GM12878 (cell line): ENCODE data around the gene CCDC107. TPM values are rescaled to one million over a fixed set of nuclear protein-coding genes. Genes with fewer than 3 reads are reported as not detected.

Source experiments
- ATF7 ChIP-seq: fragments of 450-650 bp; IDR thresholded peaks from 2 replicates; pipeline ENCODE4 v1.6.1; 2016; ENCODE audit warnings: low read depth, mild to moderate bottlenecking
- CHD1 ChIP-seq: IDR thresholded peaks from 2 replicates; pipeline ENCODE4 v1.6.1; 2012; ENCODE audit warnings: low read depth, low read length, improper control_type of control experiment
- DPF2 ChIP-seq: fragments of 450-650 bp; IDR thresholded peaks from 2 replicates; pipeline ENCODE4 v1.6.1; 2017; ENCODE audit warnings: mild to moderate bottlenecking
- EGR1 ChIP-seq, 2 experiments: IDR thresholded peaks; 1 replicate in 1 of 2; 2 replicates in 1 of 2; pipeline ENCODE4 v1.6.1; 2011 to 2012; ENCODE audit warnings: low read depth in 2 of 2, low read length in 2 of 2, borderline replicate concordance in 1 of 2, mild to moderate bottlenecking in 1 of 2, moderate library complexity in 1 of 2
- FOXK2 ChIP-seq: fragments of 450-650 bp; IDR thresholded peaks from 2 replicates; pipeline ENCODE4 v1.6.1; 2017; ENCODE audit warnings: mild to moderate bottlenecking, moderate library complexity
- HDGF ChIP-seq: fragments of 450-650 bp; IDR thresholded peaks from 2 replicates; pipeline ENCODE4 v1.6.1; 2016; ENCODE audit warnings: antibody characterized with exemption
- IKZF2 ChIP-seq, 2 experiments: fragments of 450-650 bp; IDR thresholded peaks; 2 replicates each; pipeline ENCODE4 v1.6.1; 2017; ENCODE audit warnings: mild to moderate bottlenecking in 2 of 2, moderate library complexity in 2 of 2
- IRF4 ChIP-seq: IDR thresholded peaks from 2 replicates; pipeline ENCODE4 v1.6.1; 2011; ENCODE audit warnings: low read depth, low read length
- MXI1 ChIP-seq: fragments of 150-350 bp; IDR thresholded peaks from 2 replicates; pipeline ENCODE4 v1.6.1; 2011; ENCODE audit warnings: low read depth, mild to moderate bottlenecking, inconsistent platforms, low read length, improper control_type of control experiment
- NBN ChIP-seq: fragments of 450-650 bp; IDR thresholded peaks from 2 replicates; pipeline ENCODE4 v1.6.1; 2016
- NRF1 ChIP-seq: conservative IDR thresholded peaks from 2 replicates; pipeline ENCODE4 v1.6.1; 2011; ENCODE audit warnings: mild to moderate bottlenecking, low read depth, low read length, improper control_type of control experiment
- PAX8 ChIP-seq: fragments of 450-650 bp; IDR thresholded peaks from 2 replicates; pipeline ENCODE4 v1.6.1; 2017; ENCODE audit warnings: mild to moderate bottlenecking, moderate library complexity
- POLR2AphosphoS2 ChIP-seq: IDR thresholded peaks from 2 replicates; pipeline ENCODE4 v1.6.1; 2011; ENCODE audit warnings: low read depth, mild to moderate bottlenecking, low read length, improper control_type of control experiment, moderate library complexity
- POU2F2 ChIP-seq: IDR thresholded peaks from 3 replicates; pipeline ENCODE4 v1.6.1; 2011; ENCODE audit warnings: low read depth, mild to moderate bottlenecking, low read length, borderline replicate concordance
- RFX5 ChIP-seq: IDR thresholded peaks from 2 replicates; pipeline ENCODE4 v1.6.1; 2011; ENCODE audit warnings: low read depth, low read length, improper control_type of control experiment
- SMARCA5 ChIP-seq: fragments of 450-650 bp; IDR thresholded peaks from 2 replicates; pipeline ENCODE4 v1.6.1; 2017; ENCODE audit warnings: mild to moderate bottlenecking
- SRF ChIP-seq, 2 experiments: IDR thresholded peaks; 2 replicates each; pipeline ENCODE4 v1.6.1; 2011; ENCODE audit warnings: low read depth in 2 of 2, low read length in 2 of 2, mild to moderate bottlenecking in 1 of 2, moderate library complexity in 1 of 2
- TAF1 ChIP-seq: IDR thresholded peaks from 2 replicates; pipeline ENCODE4 v1.6.1; 2011; ENCODE audit warnings: mild to moderate bottlenecking, low read depth, low read length, borderline replicate concordance
- ZNF24 ChIP-seq: fragments of 450-650 bp; IDR thresholded peaks from 2 replicates; pipeline ENCODE4 v1.6.1; 2017; ENCODE audit warnings: antibody characterized with exemption, mild to moderate bottlenecking
- polyA plus RNA-seq, 11 experiments: library from polyadenylated mRNA; depleted of rRNA in 4 of 11; unstranded in 6 of 11; stranded (reverse) in 5 of 11; fragments of >200 nt; fragmentation: Nextera tagmentation in 4 of 11; fragmentation: Illumina TruSeq in 1 of 11; extraction: Ambion mirVana in 4 of 11; extraction: Trizol in 1 of 11; gene quantifications; 1 replicate in 1 of 11; 2 replicates in 10 of 11; pipeline versions ENCODE4 v1.2.1 to v1.2.3, GENCODE V29; 2011 to 2016; ENCODE audit warnings: inconsistent platforms in 2 of 11, missing spikeins in 2 of 11, low read depth in 1 of 11
- total RNA-seq, 4 experiments: library from RNA; depleted of rRNA in 3 of 4; stranded (reverse); fragments of >200 nt in 3 of 4; fragmentation: Illumina TruSeq in 1 of 4; extraction: Trizol in 1 of 4; gene quantifications; 2 replicates each; pipeline versions ENCODE4 v1.2.1 to v1.2.3, GENCODE V29; 2013 to 2021
- TF ChIP-seq, protein P1 (sequence below), 3 experiments: IDR thresholded peaks in 2 of 3; conservative IDR thresholded peaks in 1 of 3; 2 replicates each; pipeline ENCODE4 v1.5.1; 2011; ENCODE audit warnings: low read depth in 3 of 3, low read length in 3 of 3, mild to moderate bottlenecking in 3 of 3, control low read depth in 2 of 3, moderate library complexity in 2 of 3, inconsistent platforms in 1 of 3, mixed read lengths in 1 of 3; ENCODE audit not compliant: control insufficient read depth in 2 of 3, insufficient read depth in 1 of 3; ENCODE audit errors: extremely low read depth in 1 of 3
- TF ChIP-seq, protein P2 (sequence below): fragments of 450-650 bp; formaldehyde crosslinking; IDR thresholded peaks from 2 replicates; pipeline ENCODE4 v1.5.0; 2022; ENCODE audit warnings: mild to moderate bottlenecking, missing genetic modification characterization

Gene CCDC107
- total and polyA plus RNA-seq, 10 of the 15 experiments (the other 5 are each of a cell fraction or from before 2014, with no cell fraction given) = 0.19 to 18.3 (median 10.6) TPM

DNA sequence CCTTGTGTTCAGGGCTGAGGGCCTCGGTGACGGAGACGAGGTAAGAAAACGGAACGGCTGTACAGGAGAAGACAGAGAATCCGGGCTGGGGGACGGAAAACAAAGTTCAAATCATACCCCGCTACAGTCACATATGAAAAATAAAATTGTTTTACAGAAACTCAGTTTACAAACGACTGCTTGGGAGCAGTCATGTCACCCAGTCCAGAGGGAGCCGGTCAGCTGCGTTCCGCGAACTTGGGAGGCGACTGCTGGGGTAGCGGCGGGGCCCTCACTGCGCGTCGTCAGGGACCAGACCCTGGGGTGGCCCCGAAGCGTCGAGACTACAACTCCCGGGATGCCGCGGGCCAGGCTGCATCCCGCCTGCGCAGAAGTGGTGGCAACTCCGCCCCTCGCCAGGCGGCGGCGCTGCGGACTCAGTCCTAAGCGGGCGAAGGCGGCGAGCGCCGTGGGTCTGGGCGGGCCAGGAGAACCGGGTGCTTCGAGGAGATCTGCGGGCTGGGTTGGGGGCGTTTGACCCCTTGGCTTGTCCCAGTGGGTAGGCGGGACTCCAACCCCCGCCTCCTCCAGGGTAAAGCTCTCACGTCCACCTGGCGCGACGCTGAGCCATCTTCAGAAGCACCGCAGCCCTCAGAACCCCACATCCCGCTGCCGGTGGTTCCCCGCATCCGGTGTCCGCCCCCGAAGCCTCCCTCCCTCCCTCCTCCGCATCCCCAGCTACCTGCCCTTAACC, 11.4 kb upstream of the CCDC107 start (continued):
- TF ChIP-seq, protein P1, sequence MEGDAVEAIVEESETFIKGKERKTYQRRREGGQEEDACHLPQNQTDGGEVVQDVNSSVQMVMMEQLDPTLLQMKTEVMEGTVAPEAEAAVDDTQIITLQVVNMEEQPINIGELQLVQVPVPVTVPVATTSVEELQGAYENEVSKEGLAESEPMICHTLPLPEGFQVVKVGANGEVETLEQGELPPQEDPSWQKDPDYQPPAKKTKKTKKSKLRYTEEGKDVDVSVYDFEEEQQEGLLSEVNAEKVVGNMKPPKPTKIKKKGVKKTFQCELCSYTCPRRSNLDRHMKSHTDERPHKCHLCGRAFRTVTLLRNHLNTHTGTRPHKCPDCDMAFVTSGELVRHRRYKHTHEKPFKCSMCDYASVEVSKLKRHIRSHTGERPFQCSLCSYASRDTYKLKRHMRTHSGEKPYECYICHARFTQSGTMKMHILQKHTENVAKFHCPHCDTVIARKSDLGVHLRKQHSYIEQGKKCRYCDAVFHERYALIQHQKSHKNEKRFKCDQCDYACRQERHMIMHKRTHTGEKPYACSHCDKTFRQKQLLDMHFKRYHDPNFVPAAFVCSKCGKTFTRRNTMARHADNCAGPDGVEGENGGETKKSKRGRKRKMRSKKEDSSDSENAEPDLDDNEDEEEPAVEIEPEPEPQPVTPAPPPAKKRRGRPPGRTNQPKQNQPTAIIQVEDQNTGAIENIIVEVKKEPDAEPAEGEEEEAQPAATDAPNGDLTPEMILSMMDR (IDR thresholded peaks at IDR 0.05 in 2 of 3, conservative IDR thresholded peaks at IDR 0.05 in 1 of 3; ENCODE audit: control insufficient read depth in 2 of 3, extremely low read depth in 1 of 3, insufficient read depth in 1 of 3, low read depth in 3 of 3, low read length in 3 of 3) = peak; percentile 98
- TF ChIP-seq TAF1 (peak; percentile 39; the same call in 1 of the 2 replicates), RFX5 (no peak), HDGF (peak; percentile 87), DPF2 (peak; percentile 79), CHD1 (no peak), SMARCA5 (peak; percentile 63; the same call in 1 of the 2 replicates), IRF4 (peak; percentile 36; the same call in 1 of the 2 replicates), ZNF24 (no peak), NBN (peak; percentile 68), PAX8 (no peak), EGR1 (IDR thresholded peaks at IDR 0.05; ENCODE audit: borderline replicate concordance in 1 of 2, low read depth in 2 of 2, low read length in 2 of 2) (peak in 1 of 2 experiments; percentile 91; a peak in 2 of 3 replicates), FOXK2 (no peak), ATF7 (peak; percentile 21; the same call in 1 of the 2 replicates), POU2F2 (peak; percentile 50; the same call in 1 of the 3 replicates), IKZF2 (IDR thresholded peaks at IDR 0.05) (no peak), SRF (IDR thresholded peaks at IDR 0.05; ENCODE audit: low read depth in 2 of 2, low read length in 2 of 2) (0 out of 4 replicates have a peak, but pooled peaks of 1 of the 2 experiments have one; percentile 28), MXI1 (peak; percentile 39; the same call in 1 of the 2 replicates), POLR2AphosphoS2 (0 out of 2 replicates have a peak, but pooled peaks have one; percentile 48), NRF1 (peak; percentile 63)
- TF ChIP-seq, protein P2, sequence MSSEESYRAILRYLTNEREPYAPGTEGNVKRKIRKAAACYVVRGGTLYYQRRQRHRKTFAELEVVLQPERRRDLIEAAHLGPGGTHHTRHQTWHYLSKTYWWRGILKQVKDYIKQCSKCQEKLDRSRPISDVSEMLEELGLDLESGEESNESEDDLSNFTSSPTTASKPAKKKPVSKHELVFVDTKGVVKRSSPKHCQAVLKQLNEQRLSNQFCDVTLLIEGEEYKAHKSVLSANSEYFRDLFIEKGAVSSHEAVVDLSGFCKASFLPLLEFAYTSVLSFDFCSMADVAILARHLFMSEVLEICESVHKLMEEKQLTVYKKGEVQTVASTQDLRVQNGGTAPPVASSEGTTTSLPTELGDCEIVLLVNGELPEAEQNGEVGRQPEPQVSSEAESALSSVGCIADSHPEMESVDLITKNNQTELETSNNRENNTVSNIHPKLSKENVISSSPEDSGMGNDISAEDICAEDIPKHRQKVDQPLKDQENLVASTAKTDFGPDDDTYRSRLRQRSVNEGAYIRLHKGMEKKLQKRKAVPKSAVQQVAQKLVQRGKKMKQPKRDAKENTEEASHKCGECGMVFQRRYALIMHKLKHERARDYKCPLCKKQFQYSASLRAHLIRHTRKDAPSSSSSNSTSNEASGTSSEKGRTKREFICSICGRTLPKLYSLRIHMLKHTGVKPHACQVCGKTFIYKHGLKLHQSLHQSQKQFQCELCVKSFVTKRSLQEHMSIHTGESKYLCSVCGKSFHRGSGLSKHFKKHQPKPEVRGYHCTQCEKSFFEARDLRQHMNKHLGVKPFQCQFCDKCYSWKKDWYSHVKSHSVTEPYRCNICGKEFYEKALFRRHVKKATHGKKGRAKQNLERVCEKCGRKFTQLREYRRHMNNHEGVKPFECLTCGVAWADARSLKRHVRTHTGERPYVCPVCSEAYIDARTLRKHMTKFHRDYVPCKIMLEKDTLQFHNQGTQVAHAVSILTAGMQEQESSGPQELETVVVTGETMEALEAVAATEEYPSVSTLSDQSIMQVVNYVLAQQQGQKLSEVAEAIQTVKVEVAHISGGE (CRISPR knock-in tag) = peak; percentile 72
- TF ChIP-seq, all 136 proteins: peak for 43
